Panc1 (cell line): ENCODE data around the gene RPS2.
"Not testable (repeated sequence)": the region's sequence is repeated elsewhere in the genome, so short reads cannot be mapped to it uniquely, and the experiment has no call there.

Experiments used
- POLR2AphosphoS5 ChIP-seq: IDR thresholded peaks from 2 replicates; pipeline ENCODE4 v1.6.1; 2012; ENCODE audit warnings: mild to moderate bottlenecking, low read depth, low read length, moderate library complexity
- SIN3A ChIP-seq: IDR thresholded peaks from 2 replicates; pipeline ENCODE4 v1.6.1; 2012; ENCODE audit warnings: low read depth, mild to moderate bottlenecking, low read length, moderate library complexity, borderline replicate concordance; ENCODE audit not compliant: insufficient read depth
- TCF7L2 ChIP-seq: IDR thresholded peaks from 2 replicates; pipeline ENCODE4 v1.6.1; 2011; ENCODE audit warnings: mild to moderate bottlenecking, low read depth, low read length, inconsistent platforms
- TF ChIP-seq, protein P1 (sequence below): fragments of 450-650 bp; IDR thresholded peaks from 2 replicates; pipeline ENCODE4 v1.5.1; 2017; ENCODE audit warnings: mild to moderate bottlenecking
- TF ChIP-seq, protein P2 (sequence below), 2 experiments: IDR thresholded peaks; 2 replicates each; pipeline ENCODE4 v1.6.1; 2011 to 2012; ENCODE audit warnings: low read depth in 2 of 2, control low read depth in 1 of 2, low read length in 1 of 2, mild to moderate bottlenecking in 1 of 2, moderate library complexity in 1 of 2; ENCODE audit not compliant: insufficient read depth in 1 of 2

DNA sequence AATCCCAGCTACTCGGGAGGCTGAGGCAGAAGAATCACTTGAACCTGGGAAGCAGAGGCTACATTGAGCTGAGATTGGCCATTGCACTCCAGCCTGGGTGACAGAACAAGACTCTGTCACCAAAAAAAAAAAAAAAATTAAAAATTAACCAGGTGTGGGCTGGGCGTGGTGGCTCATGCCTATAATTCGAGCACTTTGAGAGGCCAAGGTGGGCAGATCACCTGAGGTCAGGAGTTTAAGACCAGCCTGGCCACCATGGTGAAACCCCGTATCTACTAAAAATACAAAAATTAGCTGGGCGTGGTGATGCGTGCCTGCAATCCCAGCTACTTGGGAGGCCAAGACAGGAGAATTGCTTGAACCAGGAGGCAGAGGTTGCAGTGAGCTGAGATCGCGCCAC, 24.8 kb downstream of the RPS2 start:
- TF ChIP-seq, protein P1, sequence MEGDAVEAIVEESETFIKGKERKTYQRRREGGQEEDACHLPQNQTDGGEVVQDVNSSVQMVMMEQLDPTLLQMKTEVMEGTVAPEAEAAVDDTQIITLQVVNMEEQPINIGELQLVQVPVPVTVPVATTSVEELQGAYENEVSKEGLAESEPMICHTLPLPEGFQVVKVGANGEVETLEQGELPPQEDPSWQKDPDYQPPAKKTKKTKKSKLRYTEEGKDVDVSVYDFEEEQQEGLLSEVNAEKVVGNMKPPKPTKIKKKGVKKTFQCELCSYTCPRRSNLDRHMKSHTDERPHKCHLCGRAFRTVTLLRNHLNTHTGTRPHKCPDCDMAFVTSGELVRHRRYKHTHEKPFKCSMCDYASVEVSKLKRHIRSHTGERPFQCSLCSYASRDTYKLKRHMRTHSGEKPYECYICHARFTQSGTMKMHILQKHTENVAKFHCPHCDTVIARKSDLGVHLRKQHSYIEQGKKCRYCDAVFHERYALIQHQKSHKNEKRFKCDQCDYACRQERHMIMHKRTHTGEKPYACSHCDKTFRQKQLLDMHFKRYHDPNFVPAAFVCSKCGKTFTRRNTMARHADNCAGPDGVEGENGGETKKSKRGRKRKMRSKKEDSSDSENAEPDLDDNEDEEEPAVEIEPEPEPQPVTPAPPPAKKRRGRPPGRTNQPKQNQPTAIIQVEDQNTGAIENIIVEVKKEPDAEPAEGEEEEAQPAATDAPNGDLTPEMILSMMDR, result not testable (repeated sequence)
- not testable (repeated sequence) for TF ChIP-seq POLR2AphosphoS5, TCF7L2, SIN3A
- TF ChIP-seq, protein P2, sequence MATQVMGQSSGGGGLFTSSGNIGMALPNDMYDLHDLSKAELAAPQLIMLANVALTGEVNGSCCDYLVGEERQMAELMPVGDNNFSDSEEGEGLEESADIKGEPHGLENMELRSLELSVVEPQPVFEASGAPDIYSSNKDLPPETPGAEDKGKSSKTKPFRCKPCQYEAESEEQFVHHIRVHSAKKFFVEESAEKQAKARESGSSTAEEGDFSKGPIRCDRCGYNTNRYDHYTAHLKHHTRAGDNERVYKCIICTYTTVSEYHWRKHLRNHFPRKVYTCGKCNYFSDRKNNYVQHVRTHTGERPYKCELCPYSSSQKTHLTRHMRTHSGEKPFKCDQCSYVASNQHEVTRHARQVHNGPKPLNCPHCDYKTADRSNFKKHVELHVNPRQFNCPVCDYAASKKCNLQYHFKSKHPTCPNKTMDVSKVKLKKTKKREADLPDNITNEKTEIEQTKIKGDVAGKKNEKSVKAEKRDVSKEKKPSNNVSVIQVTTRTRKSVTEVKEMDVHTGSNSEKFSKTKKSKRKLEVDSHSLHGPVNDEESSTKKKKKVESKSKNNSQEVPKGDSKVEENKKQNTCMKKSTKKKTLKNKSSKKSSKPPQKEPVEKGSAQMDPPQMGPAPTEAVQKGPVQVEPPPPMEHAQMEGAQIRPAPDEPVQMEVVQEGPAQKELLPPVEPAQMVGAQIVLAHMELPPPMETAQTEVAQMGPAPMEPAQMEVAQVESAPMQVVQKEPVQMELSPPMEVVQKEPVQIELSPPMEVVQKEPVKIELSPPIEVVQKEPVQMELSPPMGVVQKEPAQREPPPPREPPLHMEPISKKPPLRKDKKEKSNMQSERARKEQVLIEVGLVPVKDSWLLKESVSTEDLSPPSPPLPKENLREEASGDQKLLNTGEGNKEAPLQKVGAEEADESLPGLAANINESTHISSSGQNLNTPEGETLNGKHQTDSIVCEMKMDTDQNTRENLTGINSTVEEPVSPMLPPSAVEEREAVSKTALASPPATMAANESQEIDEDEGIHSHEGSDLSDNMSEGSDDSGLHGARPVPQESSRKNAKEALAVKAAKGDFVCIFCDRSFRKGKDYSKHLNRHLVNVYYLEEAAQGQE (IDR thresholded peaks at IDR 0.05; ENCODE audit: insufficient read depth in 1 of 2, low read depth in 2 of 2, low read length in 1 of 2), result not testable (repeated sequence)
